ENCODE measurements around the gene SCUBE3.

SCUBE3 gene

DNA sequence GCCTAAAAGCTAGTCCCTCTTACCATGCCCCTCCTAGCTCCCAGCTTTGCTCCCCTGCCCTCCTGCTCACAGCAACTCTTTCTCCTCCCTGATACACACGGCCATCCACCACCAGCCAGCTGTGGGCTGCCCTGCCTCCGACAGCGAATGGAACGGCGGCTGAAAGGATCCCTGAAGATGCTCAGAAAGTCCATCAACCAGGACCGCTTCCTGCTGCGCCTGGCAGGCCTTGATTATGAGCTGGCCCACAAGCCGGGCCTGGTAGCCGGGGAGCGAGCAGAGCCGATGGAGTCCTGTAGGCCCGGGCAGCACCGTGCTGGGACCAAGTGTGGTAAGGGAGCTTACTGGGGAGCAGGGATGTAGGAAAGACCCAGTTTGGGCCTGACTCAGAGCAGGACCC is 29.1 kb downstream of the SCUBE3 start:
- no peak for DNase-seq

DNA sequence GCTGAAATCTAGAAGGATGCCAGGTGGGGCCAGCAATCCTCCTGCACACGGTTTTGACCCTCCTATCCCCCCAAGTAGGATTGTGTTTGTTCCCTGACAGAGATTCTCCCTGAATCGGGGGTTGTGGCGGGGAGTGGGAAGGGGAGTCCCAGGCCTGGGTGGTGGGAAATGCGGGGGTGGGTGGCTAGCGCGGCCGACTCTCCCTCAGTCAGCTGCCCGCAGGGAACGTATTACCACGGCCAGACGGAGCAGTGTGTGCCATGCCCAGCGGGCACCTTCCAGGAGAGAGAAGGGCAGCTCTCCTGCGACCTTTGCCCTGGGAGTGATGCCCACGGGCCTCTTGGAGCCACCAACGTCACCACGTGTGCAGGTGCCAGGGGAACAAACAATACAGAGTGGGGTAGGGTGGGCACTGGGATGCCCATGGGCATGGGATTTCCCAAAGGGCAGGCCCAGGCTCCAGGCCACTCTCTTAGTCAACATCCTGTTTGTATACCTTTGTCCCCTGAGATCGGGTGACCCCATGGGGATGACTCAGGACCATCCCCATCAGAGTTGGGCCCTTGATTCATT is 29.7 kb downstream of the SCUBE3 start:
- no peak for DNase-seq

DNA sequence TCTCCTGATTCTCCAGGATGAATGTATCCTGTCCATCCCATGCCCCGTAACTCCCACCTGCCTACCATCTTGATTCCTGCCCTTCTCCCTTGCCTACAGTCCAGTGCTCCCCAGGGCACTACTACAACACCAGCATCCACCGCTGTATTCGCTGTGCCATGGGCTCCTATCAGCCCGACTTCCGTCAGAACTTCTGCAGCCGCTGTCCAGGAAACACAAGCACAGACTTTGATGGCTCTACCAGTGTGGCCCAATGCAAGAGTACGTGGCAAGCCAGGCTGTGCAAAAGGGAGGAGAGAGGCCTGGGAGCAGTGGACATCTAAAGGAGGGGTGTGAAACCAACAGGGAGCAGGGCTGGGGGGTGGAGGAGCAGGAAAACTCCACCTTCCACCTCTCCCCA is 30.8 kb downstream of the SCUBE3 start:
- DNase-seq = no peak

GRCh38 chr6:35247642-35248231 is 34.0 kb downstream of the SCUBE3 start:
- no peak for DNase-seq

GRCh38 chr6:35248300-35248699 is 34.5 kb downstream of the SCUBE3 start:
- DNase-seq = no peak

- DNase-seq = no peak
These were observed 35.2 kb downstream of the SCUBE3 start for GRCh38 chr6:35248965-35249364.

GRCh38 chr6:35251949-35252348 is 38.2 kb downstream of the SCUBE3 start:
- no peak for DNase-seq

GRCh38 chr6:35253249-35253648 is 39.5 kb downstream of the SCUBE3 start:
- DNase-seq = no peak

GRCh38 chr6:35258336-35258735 is 44.6 kb downstream of the SCUBE3 start:
- DNase-seq = no peak

DNA sequence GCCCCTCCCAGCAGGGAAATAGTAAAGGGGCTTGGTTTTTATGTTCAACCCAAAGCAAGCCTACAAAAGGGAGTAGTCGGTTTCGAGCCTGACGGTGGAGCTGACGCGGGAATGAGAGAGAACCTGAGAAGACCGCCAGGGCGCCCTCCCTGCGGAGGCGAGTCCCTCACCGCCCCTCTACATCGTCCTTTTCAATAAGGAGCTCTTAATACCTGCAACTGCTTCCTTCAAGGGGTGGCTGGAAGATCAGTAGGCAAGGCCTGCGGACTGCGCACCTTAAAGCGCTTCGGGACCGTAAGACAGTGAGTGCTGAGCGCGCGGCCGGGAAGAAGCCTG is 45.1 kb downstream of the SCUBE3 start:
- no peak for DNase-seq

GRCh38 chr6:35259194-35259947 is 45.6 kb downstream of the SCUBE3 start, which contains the start of gene ZNF76:
Gene ZNF76 (plus strand): TSS chr6:35259735. CDS start chr6:35281152, 21,417 bp downstream.
- peak; percentile 92 to 97 for DNase-seq

- no peak for DNase-seq
These were observed 46.3 kb downstream of the SCUBE3 start for GRCh38 chr6:35259948-35260590.

GRCh38 chr6:35260591-35261570 is 47.1 kb downstream of the SCUBE3 start:
- DNase-seq = no peak

GRCh38 chr6:35262596-35262995 is 48.8 kb downstream of the SCUBE3 start:
- DNase-seq = no peak

DNA sequence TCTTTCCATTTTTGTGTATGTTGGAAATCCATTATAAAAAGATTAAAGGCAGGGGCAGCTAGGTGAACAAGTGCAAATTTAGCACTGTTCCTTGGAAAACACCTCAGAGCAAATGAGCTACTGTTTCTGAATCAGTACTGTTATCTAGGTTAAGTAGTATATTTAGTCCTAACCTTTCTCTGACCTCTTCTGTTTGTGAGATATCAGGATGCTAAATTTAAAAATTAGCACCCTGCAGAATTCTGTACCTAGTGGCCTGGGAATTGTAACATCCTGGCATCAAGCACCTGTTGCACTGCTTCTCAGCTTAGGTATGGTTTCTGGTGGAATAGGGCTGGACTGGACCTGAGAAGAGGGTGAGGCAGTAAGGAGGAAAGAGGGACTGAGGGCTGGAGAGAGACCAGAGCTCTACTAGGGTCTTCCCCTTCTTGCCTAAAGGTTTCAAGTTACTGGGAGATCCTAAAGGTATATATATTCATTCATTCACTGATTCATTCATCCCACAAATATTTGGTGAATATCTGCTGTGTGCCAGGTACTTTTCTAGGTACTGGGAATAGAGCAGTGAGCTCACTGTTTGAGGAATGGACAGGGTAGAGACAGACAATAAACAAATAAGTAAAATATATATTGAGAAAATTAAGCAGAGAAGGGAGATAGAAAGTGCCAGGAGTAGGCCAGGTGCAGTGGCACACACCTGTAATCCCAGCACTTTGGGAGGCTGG is 51.0 kb downstream of the SCUBE3 start:
- no peak for DNase-seq

- DNase-seq = no peak
These were observed 51.8 kb downstream of the SCUBE3 start for GRCh38 chr6:35265523-35265922.

DNA sequence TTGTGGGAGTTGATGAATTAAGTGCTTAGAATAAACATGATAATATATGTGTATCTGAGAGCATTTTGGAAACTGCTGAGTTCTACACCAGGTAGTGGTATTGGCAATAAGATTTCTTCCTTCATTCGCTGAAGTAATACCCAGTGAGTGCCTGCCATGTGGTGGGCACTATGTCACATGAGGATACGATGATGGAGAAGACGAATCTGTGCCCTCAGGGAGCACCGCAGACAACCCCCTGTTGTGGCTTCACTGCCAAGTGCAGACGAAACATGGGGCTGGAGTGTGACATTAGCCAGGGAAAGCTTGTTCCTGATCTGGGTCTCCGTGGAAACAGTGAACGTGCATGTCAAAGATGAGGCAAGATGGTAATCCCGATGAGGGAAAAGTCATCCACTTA is 53.7 kb downstream of the SCUBE3 start:
- no peak for DNase-seq

GRCh38 chr6:35267897-35268296 is 54.1 kb downstream of the SCUBE3 start:
- no peak for DNase-seq

- DNase-seq = no peak
These were observed 58.2 kb downstream of the SCUBE3 start for GRCh38 chr6:35272005-35272404.

DNA sequence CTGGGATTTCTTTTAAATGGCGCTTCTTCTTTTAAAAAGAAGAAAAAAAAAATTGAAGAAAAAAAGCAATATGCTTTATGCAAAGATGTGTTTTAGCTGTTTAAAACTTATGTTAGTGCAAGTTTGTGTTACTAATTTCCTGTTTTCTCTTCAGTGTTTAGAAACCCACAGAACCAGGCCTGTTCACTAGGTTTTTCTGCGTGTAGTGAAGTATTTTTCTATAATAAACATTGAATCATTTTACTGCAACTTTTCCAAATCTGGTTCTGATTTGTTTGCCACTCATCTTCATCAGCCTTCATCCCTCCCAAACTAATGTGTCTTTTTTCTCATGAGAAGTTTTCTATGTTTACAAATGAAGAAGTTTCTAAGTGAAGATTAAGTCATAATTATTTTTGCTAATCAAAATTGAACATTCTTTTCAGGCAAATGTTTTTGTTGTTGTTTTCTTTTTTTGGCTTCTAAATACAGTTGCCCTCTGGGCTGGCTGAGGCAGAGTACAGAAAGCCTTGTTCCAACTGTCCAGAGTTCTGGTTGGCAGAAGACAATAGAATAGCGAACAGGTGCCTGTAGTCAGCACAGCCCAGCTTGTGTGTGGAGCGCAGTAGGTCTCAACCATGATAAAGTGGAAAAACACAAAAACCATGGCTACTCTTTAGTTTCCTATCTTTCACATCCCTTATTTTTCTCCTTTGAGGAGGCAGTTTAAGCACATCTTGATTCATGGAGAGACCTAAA is 60.2 kb downstream of the SCUBE3 start:
- DNase-seq = no peak

DNA sequence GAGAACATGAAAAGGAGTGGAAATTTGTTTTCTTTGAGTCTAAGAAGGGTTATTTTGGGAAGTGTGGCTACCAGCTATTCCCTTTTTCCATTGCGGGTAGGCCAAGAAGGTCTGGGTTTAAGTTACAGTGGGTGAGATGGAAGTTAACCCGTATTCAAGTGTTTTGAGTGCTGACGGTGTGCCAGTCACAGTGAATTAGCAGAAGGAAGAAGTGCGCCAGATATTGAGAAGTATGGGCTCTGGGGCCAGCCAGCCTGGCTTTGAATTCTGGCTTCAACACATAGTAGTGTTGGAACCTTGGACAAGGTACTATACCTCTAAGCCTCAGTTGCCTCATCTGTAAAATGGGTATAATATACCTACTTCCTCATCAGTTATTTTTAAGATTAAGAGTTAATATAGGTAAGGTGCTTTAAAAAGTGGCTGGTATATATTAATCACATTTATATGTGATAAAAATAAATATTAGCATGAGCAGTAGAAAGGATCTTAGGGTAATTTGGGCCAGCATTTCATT is 62.0 kb downstream of the SCUBE3 start:
- no peak for DNase-seq

Data from NCI-H187 (cell line).